GM20431 (cell line): Measurements from ENCODE around the gene UTS2R.
"Not testable (repeated sequence)": the region's sequence is repeated elsewhere in the genome, so short reads cannot be mapped to it uniquely, and the experiment has no call there.

Experiments
- in situ Hi-C: fragments of 300-500 bp; cut with MseI, MboI; formaldehyde crosslinking; loops from one replicate; pipeline ENCODE4 v1.15.0; 2020; ENCODE audit warnings: low sequenced_read_pairs; ENCODE audit not compliant: unreplicated experiment

UTS2R gene

DNA sequence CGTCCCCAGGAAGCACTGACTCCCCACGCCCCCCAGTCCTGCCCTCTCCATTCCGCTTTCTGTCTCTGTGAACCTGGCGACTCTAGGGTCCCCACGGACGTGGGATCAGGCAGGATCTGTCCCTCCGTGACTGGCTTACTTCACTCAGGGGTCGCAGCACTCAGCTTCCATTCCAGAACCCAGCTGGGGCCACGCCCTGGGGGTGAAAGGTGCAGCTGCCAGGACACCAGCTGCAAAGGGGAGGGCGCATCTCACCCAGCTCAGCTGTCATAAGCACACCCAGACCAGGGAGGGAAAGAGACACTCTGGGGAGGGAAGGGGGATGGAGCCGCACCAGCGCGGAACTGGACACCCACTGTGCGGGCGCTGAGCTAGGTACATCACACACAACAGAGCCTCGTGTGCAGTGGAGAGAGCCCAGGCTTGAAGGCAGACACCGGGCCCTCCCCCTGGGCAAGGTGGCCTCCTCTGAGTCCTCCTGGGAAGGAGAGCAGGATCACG is 28.1 kb downstream of the UTS2R start:
- in situ Hi-C loops: loop anchor here (10.0 kb wide), 1 partner anchor 45 kb away; the partner anchor contains the start of gene TEX19

DNA sequence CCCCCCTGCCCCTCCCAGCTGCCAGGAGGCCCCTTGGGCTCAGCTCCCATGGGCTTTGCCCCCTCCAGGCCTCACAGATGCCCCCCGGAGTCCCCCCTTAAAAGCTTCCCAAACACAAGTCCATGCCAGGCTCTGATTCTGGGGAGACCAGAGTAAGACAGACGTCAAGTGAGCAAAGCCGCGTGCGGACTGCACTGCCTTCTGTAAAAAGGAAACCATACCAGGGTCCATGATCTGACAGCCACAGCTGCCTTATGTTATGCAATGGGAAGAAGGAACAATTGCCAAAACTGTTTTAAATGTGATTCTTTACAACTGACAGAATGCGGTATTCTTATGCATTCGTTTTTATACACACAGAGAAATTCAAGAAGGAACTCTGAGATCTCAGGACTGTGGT is 28.6 kb downstream of the UTS2R start:
- in situ Hi-C loops: loop anchor here (10.0 kb wide), 1 partner anchor 45 kb away; the partner anchor contains the start of gene TEX19

DNA sequence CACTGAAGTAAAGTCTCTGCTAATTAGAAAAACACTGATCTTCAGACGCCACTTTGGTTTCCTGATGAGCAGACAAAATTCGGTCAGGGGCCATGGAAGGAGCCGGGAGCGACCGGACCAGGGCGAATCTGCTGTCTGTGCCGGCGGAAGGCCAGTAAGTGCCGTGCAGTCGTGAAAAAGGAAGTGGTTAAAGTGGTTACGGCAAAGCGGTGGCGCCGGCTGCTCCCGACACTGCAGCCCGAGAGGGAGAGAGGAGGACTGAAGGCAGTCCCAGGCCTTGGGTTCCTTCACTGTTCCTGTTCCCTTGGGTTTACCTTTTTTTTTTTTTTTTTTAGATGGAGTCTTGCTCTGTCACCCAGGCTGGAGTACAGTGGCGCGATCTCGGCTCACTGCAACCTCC is 29.3 kb downstream of the UTS2R start:
- in situ Hi-C loops: loop anchor here (10.0 kb wide), 1 partner anchor 46 kb away; the partner anchor contains the start of gene TEX19

DNA sequence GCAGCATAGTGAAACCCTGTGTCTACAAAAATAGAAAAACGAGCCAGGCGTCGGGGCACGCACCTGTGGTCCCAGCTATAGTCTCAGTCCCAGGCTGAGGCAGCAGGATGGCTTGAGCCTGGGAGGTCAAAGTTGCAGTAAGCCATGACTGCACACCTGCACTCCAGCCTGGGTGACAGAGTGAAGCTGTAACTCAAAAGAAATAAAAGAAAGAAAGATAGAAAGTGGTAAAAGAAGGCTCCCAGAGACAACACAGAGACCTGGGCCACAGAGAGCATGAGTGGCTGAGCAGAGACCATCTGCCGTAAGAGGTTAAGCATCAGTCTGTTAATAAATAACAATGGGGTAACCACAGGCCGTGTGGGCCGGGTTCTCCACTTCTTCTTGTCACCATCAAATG is 31.3 kb downstream of the UTS2R start:
- in situ Hi-C loops: loop anchor here (10.0 kb wide), 1 partner anchor 48 kb away; the partner anchor contains the start of gene TEX19

DNA sequence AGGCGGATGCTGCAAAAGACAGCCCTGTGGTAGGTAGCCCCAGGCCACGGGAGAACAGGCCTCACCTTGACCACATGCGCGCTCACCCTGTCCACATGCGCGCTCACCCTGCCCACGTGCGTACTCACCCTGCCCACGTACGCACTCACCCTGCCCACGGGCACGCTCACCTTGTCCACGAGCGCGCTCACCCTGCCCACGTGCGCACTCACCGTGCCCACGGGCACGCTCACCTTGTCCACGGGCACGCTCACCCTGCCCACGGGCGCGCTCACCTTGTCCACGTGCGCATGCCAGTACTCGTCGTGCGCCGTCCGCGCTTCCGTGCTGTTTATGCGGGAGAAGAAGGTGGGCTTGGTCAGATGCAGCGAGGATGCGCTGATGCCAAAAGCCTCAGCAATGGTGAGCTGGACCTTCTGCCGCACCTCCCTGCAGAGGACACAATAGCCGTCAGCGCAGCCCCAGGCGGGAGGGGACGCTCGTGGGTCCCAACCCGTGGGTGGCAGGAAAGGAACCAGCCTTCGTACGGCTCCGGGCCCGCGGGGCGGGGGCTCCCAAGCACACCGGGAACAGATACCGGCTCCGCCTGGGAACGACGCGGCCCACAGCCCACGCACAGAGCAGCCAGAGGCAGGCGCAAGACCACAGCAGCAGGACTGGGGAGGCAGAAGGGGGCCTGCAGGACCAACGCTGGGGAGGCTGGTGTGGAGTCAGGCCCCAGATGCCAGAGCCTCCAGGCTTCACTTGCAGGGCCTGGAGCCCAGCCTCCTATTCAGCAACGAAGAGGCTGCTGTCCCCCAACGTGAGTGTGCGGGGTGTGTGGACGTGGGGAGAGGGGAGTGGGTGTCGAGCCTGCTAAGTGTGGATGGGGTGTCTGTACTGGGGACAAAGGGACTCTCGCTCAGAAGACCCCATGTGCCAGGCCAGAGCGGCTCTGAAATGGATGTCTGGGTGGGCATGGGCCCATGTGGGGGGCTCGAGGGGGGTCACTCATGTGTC is 32.4 kb downstream of the UTS2R start:
- in situ Hi-C loops: loop anchor here (10.0 kb wide), 1 partner anchor 49 kb away; the partner anchor contains the start of gene TEX19

DNA sequence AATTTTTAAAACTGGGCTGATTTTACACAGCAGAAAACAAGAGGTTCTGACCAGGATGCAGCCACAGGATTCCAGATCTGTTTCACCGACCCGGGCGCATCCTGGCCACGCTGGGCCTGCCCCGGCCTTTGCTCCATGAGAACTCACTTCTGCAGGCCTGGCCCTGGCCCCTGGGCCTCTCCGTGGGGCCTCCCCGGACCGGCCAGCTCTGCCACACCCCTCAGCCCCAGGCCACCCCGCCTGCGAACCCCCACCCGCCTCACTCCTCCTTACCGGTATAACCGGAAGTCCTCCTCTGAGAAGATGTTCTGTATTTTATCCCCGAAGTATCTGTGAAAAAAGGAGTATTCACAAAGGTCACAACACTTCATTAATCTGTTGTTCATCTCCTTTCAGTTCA is 33.5 kb downstream of the UTS2R start:
- in situ Hi-C loops: loop anchor here (10.0 kb wide), 1 partner anchor 50 kb away; the partner anchor contains the start of gene TEX19

DNA sequence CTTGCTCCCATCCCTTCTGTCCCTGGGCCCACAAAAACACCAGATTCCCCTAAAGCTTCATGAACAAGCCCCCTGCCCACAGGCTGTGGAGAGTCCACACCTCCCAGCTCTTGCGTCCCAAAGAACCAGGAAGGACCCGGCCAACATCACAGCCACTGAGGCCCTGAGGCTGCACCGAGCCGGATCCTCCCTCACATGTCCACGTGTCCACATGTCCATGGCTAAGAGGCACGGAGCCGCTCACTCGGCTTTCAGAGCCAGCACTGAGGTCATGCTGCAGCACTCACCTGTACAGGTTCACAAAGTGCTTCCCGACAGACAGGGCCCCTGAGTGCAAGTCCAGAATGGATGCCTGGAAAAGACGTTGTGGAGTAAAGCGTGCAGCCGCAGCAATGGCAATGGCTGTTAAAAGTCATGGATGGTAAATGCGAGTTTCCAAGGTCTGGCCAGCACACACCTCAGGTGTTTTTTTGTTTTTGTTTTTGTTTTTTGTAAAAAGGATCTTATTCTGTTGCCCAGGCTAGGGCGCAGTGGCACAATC is 34.6 kb downstream of the UTS2R start:
- in situ Hi-C loops: loop anchor here (10.0 kb wide), 1 partner anchor 51 kb away; the partner anchor contains the start of gene TEX19

DNA sequence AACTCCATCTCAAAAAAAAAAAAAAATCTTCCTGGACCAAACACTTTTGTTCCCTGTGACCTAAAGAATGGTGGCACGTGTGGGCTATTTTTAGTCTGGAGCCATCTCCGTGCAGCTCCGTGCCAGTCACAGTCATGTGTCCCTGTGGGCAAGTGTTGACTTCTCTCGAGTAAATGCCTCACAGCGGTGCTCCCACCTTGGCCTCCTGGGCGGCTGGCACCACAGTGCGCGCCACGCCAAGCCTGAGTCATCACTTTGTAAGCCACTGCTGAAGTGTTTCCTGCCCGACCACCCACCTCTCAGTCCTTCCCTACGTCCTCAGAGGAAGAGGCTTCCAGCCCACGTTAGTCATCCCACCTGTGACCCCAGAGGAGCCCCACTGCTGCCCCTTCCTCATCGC is 35.7 kb downstream of the UTS2R start:
- in situ Hi-C loops: loop anchor here (10.0 kb wide), 1 partner anchor 52 kb away; the partner anchor contains the start of gene TEX19

DNA sequence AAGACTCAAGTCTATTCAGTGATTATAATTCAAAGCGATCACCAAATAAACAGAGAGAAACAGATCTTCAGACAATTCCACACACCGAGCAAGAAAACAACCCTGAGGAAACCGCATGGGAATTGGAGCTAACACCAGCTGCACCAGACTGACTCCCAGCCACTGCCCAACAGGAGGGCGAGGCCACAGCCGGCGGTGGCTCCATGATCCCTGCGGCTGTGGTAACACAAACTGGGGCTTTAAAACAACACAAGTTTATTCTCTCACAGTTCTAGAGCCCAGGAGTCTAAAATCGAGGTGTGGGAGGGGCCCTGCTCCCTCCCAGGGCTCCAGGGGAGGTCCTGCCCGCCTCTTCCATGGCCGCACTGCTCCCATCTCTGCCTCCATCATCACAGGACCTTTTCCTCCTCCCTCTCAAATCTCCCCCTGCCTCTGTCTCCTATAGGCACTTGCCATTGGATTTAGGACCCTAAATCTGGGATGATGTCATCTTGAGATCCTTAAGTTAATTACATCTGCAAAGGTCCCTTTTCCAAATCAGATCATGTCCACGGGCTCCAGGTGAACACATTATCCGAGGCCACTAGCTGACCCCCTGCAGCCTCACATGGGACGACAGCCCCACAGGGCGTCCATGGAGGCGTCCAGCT is 36.8 kb downstream of the UTS2R start:
- in situ Hi-C loops: loop anchor here (10.0 kb wide), 1 partner anchor 54 kb away; the partner anchor contains the start of gene TEX19

DNA sequence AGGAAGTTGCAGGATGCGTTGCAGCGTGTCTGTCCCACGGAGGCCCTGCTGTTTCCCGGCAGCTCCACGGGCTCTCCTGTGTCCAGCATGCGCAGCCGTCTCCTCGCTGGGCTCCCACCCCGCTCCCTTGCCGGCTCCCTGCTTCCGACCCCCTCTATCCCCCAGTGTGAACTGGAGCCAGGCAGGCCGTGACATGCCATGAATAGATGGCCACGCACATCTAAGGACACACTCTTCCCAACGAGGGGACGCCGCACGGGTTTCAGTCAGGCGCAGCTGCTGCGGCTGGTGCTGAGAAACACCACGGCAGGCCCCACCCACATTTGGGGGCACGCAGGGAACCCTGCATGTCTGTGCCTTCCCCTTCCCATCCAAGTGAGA is 37.4 kb downstream of the UTS2R start:
- in situ Hi-C loops: loop anchor here (10.0 kb wide), 1 partner anchor 54 kb away; the partner anchor contains the start of gene TEX19

DNA sequence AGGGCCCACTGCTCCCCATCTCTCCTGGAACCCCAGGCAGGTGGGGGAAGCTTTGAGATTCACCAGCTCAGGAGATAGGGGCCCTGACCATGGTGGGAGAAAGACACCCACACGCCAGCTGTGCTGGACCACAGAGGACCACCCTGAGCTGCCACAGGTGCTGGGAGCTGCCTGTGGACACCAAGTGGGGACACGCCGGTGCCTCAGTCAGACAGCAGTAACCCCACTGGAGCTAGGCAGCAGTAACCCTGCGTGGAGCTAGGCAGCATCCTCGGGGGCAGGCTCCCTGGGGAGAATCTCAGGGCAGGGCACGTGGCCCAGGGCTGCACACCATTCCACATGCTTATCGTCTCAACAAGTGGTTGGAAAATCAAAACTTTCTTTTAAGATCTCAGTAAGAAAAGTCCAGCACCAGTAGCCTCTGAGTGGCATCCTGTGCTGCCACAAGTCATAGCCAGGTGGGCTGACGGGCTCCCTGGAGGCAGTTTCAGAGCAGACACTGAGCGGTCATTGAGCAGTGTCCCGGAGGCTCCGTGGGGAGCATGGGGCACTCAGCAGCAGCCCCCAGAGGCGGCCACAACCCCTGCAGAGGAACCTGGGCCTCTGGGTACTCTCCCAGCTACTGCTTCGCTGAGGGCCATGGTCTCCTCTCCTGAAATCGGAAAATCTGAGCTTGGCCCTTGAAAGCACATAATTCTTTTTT is 38.6 kb downstream of the UTS2R start:
- in situ Hi-C loops: no loop called here

DNA sequence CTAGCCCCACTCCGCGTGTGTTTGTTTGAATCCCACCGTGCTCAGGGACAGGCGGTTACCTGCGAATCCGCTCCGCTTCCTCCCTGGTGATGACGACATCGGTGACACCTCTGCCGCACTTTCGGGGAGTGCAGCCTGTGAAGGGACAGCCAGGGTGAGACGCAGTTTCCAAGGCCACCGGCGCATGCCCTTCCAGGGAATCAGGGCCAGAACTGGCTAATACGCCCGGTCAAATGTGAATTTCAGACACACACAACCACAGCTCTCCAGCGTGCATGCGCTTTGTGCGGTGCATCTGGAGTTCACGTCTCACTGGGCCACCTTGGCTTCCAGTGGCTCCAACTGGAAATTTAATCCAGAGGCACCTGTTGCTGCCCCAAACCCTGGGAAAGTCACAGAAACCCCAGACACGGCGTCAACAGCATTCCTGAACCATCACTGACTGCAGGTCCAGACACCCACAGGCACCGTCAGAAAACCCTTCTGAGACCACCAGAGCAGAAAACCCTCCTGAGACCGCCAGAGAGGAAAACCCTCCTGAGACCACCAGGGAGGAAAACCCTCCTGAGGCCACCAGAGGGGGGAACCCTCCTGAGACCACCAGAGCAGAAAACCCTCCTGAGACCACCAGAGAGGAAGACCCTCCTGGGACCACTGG is 40.0 kb downstream of the UTS2R start:
- in situ Hi-C loops: no loop called here

DNA sequence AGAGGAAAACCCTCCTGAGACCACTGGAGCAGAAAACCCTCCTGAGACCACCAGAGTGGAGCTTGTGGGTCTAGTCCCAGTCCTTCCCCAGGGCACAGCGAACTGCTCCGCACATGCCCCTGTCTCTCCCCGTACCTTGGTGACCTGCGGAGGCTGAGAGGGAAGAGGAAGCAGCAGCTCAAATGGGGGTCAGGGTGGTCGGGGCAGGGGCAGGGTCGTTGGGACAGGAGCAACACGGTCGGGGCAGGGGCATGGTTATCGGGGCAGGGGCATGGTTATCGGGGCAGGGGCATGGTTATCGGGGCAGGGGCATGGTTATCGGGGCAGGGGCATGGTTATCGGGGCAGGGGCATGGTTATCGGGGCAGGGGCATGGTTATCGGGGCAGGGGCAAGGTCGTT is 40.5 kb downstream of the UTS2R start:
- in situ Hi-C loops: not testable (repeated sequence)

DNA sequence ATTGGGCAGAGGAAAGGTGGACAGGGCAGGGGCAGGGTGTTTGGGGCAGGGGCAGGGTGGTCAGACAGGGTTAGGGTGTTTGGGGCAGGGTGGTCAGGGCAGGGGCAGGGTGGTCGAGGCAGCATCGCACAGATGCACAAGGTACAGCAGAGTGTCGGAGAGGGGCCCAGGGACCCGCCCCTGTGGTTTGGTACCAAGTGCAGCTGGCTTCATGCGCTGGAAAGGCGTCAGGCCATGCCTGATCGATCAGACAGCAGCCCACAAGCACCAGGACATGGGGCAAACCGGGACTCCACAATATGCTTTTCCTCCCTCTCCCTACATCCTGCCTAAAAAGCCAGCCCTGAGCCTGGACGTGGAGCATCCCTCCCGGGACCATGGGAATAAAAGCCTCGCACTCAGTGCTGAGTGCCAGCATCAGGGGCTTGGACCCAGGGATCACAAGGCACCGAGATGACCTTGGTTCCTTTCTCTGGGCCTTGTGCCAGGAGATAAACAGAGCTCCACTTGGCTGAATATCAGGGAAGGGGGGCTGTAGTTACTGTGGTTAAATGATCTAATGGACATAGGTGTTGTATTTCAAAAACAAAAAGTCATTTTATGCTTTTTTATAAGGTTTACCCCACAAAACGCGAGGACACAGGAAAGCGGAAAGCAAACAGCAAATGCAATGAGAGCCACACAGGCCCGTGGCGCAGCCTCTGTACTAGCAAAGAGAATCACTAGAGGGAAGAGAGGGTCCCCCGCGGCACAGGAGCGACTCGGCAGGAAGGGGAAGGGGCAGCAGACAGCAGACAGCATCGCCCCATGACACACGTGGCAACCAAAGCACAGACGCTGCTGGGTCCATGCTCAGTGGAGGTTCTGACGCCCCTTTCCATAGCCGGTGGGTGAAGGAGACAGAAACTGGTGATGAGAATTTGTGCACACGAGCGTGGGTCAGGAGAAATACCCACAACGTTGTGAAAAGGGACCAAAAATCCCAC is 41.3 kb downstream of the UTS2R start:
- in situ Hi-C loops: no loop called here

DNA sequence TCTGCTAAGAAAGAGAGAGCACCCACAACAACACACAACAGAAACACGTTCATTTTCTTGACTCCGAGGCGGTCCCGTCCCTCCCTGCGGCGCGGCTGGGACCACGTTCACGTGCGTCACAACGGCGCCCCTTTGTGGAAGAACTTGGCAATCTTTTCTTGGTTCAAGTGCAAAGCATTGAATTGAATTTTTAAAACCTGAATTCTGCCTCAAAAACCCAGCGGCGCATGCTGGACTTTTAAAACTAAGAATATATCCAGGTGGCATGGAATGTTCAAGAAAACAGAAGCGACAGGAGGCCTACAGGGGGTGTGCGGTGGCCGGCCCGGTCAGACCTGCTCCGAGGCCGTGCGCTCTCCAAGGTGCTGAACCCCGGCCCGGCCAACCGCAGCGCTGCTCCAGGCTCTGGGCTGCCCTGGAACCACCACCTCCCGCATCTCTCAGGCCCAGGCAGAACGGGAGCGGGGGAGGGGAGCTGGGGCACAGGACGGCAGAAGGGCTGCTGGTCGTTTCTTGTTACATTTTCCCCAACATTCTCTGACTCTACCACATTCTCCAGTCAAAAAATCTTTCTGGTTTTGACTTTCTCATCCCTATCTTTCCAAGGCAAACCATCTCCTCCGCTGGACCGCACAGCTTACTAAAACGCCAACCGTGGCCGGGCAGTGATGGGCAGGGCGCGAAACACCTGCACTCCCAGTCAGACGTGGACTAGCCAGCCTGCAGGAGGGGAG is 43.1 kb downstream of the UTS2R start:
- in situ Hi-C loops: no loop called here

DNA sequence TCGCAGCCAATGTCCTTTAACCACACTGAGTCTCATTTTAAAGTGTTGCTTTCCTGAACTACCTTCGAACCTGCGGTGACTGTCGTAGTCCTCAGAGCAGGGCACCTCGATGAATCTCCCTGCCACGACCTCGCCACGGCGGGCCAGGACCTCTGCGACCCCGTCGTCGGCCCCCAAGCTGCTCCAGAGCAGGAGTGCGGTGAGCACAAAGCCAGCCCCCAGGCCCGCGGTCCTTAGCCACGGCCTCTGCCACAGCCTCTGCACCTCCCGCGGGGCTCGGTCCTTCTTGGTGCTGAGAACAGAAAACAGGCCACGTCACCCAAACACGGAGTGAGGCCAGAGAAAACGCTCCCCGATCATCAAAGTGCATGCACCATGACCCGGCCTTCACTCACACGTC is 43.8 kb downstream of the UTS2R start:
- in situ Hi-C loops: no loop called here

DNA sequence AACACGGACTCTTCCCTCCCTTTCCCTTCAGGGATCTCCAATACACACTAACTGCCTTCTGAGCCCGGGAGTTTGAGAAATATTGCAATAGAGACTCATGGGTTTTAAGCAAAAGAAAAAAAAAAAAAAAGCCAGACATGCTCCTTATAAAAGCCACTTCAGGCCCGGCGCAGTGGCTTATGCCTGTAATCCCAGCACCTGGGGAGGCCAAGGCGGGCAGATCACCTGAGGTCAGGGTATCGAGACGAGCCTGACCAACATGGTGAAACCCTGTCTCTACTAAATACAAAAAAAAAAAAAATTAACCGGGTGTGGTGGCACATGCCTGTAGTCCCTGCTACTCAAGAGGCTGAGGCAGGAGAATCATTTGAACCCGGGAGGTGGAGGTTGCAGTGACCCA is 44.2 kb downstream of the UTS2R start:
- in situ Hi-C loops: no loop called here
